GM23248 (cell line): ENCODE data around the gene TMEM169. TPM values are rescaled to one million over a fixed set of nuclear protein-coding genes. Genes with fewer than 3 reads are reported as not detected.
A peak's percentile ranks its signal among the peaks of the same experiment; 100 is the strongest.

Experiments
- DNase-seq: peaks from one replicate; pipeline ENCODE4 v3.0.0-alpha.2; 2015
- H2AFZ ChIP-seq: fragments of 200-600 bp; sonication (generic); 2 replicates; pipeline ENCODE4 v1.6.1; 2016; ENCODE audit warnings: antibody characterized with exemption
- H3F3A ChIP-seq: fragments of 200-600 bp; sonication (generic); 2 replicates; pipeline ENCODE4 v1.6.1; 2016; ENCODE audit warnings: mild to moderate bottlenecking, antibody characterized with exemption, mixed run types; ENCODE audit not compliant: insufficient read depth
- H3K27ac ChIP-seq: fragments of 200-600 bp; sonication (generic); 2 replicates; pipeline ENCODE4 v1.5.1; 2016; ENCODE audit warnings: mild to moderate bottlenecking
- H3K27me3 ChIP-seq: fragments of 200-600 bp; sonication (generic); replicated peaks from 2 replicates; pipeline ENCODE4 v1.6.1; 2016; ENCODE audit warnings: mild to moderate bottlenecking; ENCODE audit not compliant: insufficient read depth
- H3K36me3 ChIP-seq: fragments of 200-600 bp; sonication (generic); 2 replicates; pipeline ENCODE4 v1.6.1; 2016; ENCODE audit warnings: low read depth, mild to moderate bottlenecking
- H3K4me1 ChIP-seq: fragments of 200-600 bp; sonication (generic); 2 replicates; pipeline ENCODE4 v1.6.1; 2016; ENCODE audit warnings: mild to moderate bottlenecking; ENCODE audit not compliant: insufficient read depth
- H3K4me2 ChIP-seq: fragments of 200-600 bp; sonication (generic); one replicate; pipeline ENCODE4 v1.6.1; 2016; ENCODE audit warnings: mild to moderate bottlenecking; ENCODE audit not compliant: unreplicated experiment
- H3K4me3 ChIP-seq: fragments of 200-600 bp; sonication (generic); 2 replicates; pipeline ENCODE4 v1.5.1; 2016; ENCODE audit warnings: mild to moderate bottlenecking
- H3K79me2 ChIP-seq: fragments of 200-600 bp; sonication (generic); 2 replicates; pipeline ENCODE4 v1.6.1; 2016; ENCODE audit warnings: mild to moderate bottlenecking; ENCODE audit not compliant: insufficient read depth
- H3K9ac ChIP-seq: fragments of 200-600 bp; sonication (generic); 2 replicates; pipeline ENCODE4 v1.6.1; 2016; ENCODE audit warnings: mild to moderate bottlenecking
- H3K9me2 ChIP-seq: fragments of 200-600 bp; sonication (generic); 2 replicates; pipeline ENCODE4 v1.6.1; 2016; ENCODE audit warnings: mixed run types, mild to moderate bottlenecking, moderate library complexity; ENCODE audit not compliant: insufficient read depth
- H3K9me3 ChIP-seq: fragments of 200-600 bp; sonication (generic); one replicate; pipeline ENCODE4 v1.6.1; 2017; ENCODE audit warnings: low read depth
- H4K20me1 ChIP-seq: fragments of 200-600 bp; sonication (generic); 2 replicates; pipeline ENCODE4 v1.6.0; 2016; ENCODE audit not compliant: insufficient read depth
- EZH2 ChIP-seq: fragments of 200-600 bp; sonication (generic); IDR thresholded peaks from 2 replicates; pipeline ENCODE4 v1.6.1; 2018; ENCODE audit warnings: antibody characterized with exemption, mild to moderate bottlenecking; ENCODE audit not compliant: insufficient read depth, poor library complexity, severe bottlenecking
- EZH2phosphoT487 ChIP-seq: fragments of 200-600 bp; sonication (generic); IDR thresholded peaks from 2 replicates; pipeline ENCODE4 v1.6.1; 2018; ENCODE audit warnings: antibody characterized with exemption, moderate library complexity, mild to moderate bottlenecking, low read depth; ENCODE audit not compliant: insufficient read depth
- WGBS, 2 experiments: methylation state at CpG; one replicate each; pipeline ENCODE4 v1.1.6; 2015 to 2017; ENCODE audit warnings: low lambda C conversion rate in 2 of 2, low coverage in 1 of 2; ENCODE audit errors: missing lambda C conversion rate in 2 of 2; 5-methylcytosine and 5-hydroxymethylcytosine counted together
- in situ Hi-C: fragments of 300-500 bp; cut with MboI; formaldehyde crosslinking; loops from 2 replicates; pipeline ENCODE4 v1.15.0; 2020
- polyA plus RNA-seq: library from polyadenylated mRNA; unstranded; fragments of >200 nt; fragmentation: Nextera tagmentation; extraction: Ambion mirVana; gene quantifications from 2 replicates; pipeline ENCODE4 v1.2.1, GENCODE V29; 2016
- total RNA-seq: library from RNA; depleted of rRNA; stranded (reverse); fragments of >200 nt; shearing (Covaris generic); gene quantifications from 2 replicates; pipeline ENCODE4 v1.2.3, GENCODE V29; 2014; rRNA removed

The TMEM169 gene
- total RNA-seq (under 0.01 TPM in 1 of 2 replicates, not detected in the other), polyA plus RNA-seq (0.11 and 0.25 TPM in 2 replicates)

GRCh38 chr2:216081487-216082116, at the start of gene TMEM169, which contains the start of gene PECR:
Gene TMEM169 (plus strand): TSS chr2:216081919. CDS start chr2:216095964, 14,045 bp downstream.
Gene PECR (minus strand): TSS chr2:216081809. CDS start chr2:216081741, 68 bp downstream.
- H3K27me3 ChIP-seq: no peaks in the 10 kb centered on the region
- H3K36me3 ChIP-seq: no peaks in the 10 kb centered on the region
- peak within 1 kb of the TSS; percentile 77 for H3K9ac ChIP-seq
- WGBS, 2 experiments: 2 to 3% methylated on average over 26 to 36 of the region's 44 CpGs
- no peaks in the 10 kb centered on the region for H3F3A ChIP-seq
- TF ChIP-seq EZH2 (no peak), EZH2phosphoT487 (no peak)
- DNase-seq: peak; percentile 82
- H2AFZ ChIP-seq: peak within 1 kb of the TSS; percentile 91
- no peaks in the 10 kb centered on the region for H3K79me2 ChIP-seq
- peak within 1 kb of the TSS; percentile 84 for H3K4me3 ChIP-seq
- no peaks in the 10 kb centered on the region for H4K20me1 ChIP-seq
- no peak within 1 kb of the TSS for H3K27ac ChIP-seq
- in situ Hi-C loops: no loop called here
- 0 out of 2 replicates have a peak, but pooled peaks cover 4% of the 10 kb centered on the region for H3K4me1 ChIP-seq
- no peaks in the 10 kb centered on the region for H3K9me3 ChIP-seq
- H3K9me2 ChIP-seq: no peaks in the 10 kb centered on the region
- peak within 1 kb of the TSS; percentile 81 for H3K4me2 ChIP-seq

- H3K36me3 ChIP-seq: no peaks in the 10 kb centered on the region
- H4K20me1 ChIP-seq: no peaks in the 10 kb centered on the region
- peak overlapping the region; percentile 34 for H3K4me3 ChIP-seq
- 4 to 5% methylated on average over 1 of the region's 1 CpG for WGBS, 2 experiments
- peak; percentile 88 for DNase-seq
- no peaks in the 10 kb centered on the region for H3K9me3 ChIP-seq
- TF ChIP-seq EZH2phosphoT487 (no peak), EZH2 (no peak)
- peaks cover 22% of the 10 kb centered on the region for H3K4me1 ChIP-seq
- no peak overlapping the region for H3K9ac ChIP-seq
- H3K4me2 ChIP-seq: peak overlapping the region; percentile 61
- in situ Hi-C loops: no loop called here
- peak overlapping the region; percentile 42 for H3K27ac ChIP-seq
- no peaks in the 10 kb centered on the region for H3K27me3 ChIP-seq
- H2AFZ ChIP-seq: no peak overlapping the region
- H3K9me2 ChIP-seq: no peaks in the 10 kb centered on the region
- H3K79me2 ChIP-seq: no peaks in the 10 kb centered on the region
- H3F3A ChIP-seq: peaks cover 22% of the 10 kb centered on the region
These were observed 49.6 kb upstream of the TMEM169 start for GRCh38 chr2:216031960-216032689.

GRCh38 chr2:216033403-216033802, 48.3 kb upstream of the TMEM169 start:
- Histone ChIP-seq H3F3A (peaks cover 22% of the 10 kb centered on the region), H3K79me2 (no peaks in the 10 kb centered on the region), H3K27me3 (no peaks in the 10 kb centered on the region), H3K4me1 (peaks cover 22% of the 10 kb centered on the region), H3K9me2 (no peaks in the 10 kb centered on the region), H3K36me3 (no peaks in the 10 kb centered on the region), H2AFZ (no peak overlapping the region), H4K20me1 (no peaks in the 10 kb centered on the region), H3K9me3 (no peaks in the 10 kb centered on the region), H3K27ac (no peak overlapping the region), H3K9ac (no peak overlapping the region), H3K4me2 (no peak overlapping the region), H3K4me3 (no peak overlapping the region)
- DNase-seq: no peak
- WGBS, 2 experiments: 95 to 96% methylated on average over 3 of the region's 3 CpGs
- TF ChIP-seq EZH2 (no peak), EZH2phosphoT487 (no peak)
- in situ Hi-C loops: no loop called here

GRCh38 chr2:216034065-216034464, 47.7 kb upstream of the TMEM169 start:
- no peak overlapping the region for H3K4me3 ChIP-seq

More at GRCh38 chr2:216034065-216034464, 47.7 kb upstream of the TMEM169 start:
- no peaks in the 10 kb centered on the region for H3K79me2 ChIP-seq
- WGBS, 2 experiments: 83 to 86% methylated on average over 1 of the region's 1 CpG
- no peaks in the 10 kb centered on the region for H3K36me3 ChIP-seq
- H3K27me3 ChIP-seq: no peaks in the 10 kb centered on the region
- no peak overlapping the region for H3K4me2 ChIP-seq
- no peak overlapping the region for H3K27ac ChIP-seq
- in situ Hi-C loops: no loop called here
- H2AFZ ChIP-seq: no peak overlapping the region
- no peak for TF ChIP-seq EZH2phosphoT487
- no peak for TF ChIP-seq EZH2
- no peaks in the 10 kb centered on the region for H3K9me2 ChIP-seq
- H3K9ac ChIP-seq: no peak overlapping the region
- peak; percentile 65 for DNase-seq
- H3K4me1 ChIP-seq: peaks cover 22% of the 10 kb centered on the region
- H3F3A ChIP-seq: peaks cover 22% of the 10 kb centered on the region
- H4K20me1 ChIP-seq: no peaks in the 10 kb centered on the region
- no peaks in the 10 kb centered on the region for H3K9me3 ChIP-seq
